Liver (tissue), 3 donors: ENCODE measurements around the gene SYPL1.

Experiments
- CTCF ChIP-seq: fragments of 150-350 bp; IDR thresholded peaks from 2 replicates; pipeline ENCODE4 v1.5.1; 2017; ENCODE audit warnings: improper control_type of control experiment, low read depth, low read length; ENCODE audit not compliant: missing input control
- FOXA1 ChIP-seq: IDR thresholded peaks from 2 replicates; pipeline ENCODE4 v1.6.1; 2016; ENCODE audit warnings: antibody characterized with exemption
- GABPA ChIP-seq, 2 donors: IDR thresholded peaks in 1 of 2; conservative IDR thresholded peaks in 1 of 2; 2 replicates each; pipeline ENCODE4 v1.6.1; 2016; ENCODE audit warnings: antibody characterized with exemption in 2 of 2, mild to moderate bottlenecking in 1 of 2, moderate library complexity in 1 of 2
- MAX ChIP-seq: IDR thresholded peaks from 2 replicates; pipeline ENCODE4 v1.6.1; 2016; ENCODE audit warnings: antibody characterized with exemption
- RAD21 ChIP-seq, 2 donors: IDR thresholded peaks; 2 replicates each; pipeline ENCODE4 v1.6.1; 2016; ENCODE audit warnings: antibody characterized with exemption in 2 of 2, mild to moderate bottlenecking in 2 of 2
- REST ChIP-seq: IDR thresholded peaks from 2 replicates; pipeline ENCODE4 v1.6.1; 2016; ENCODE audit warnings: antibody characterized with exemption, mild to moderate bottlenecking
- SP1 ChIP-seq: IDR thresholded peaks from 2 replicates; pipeline ENCODE4 v1.6.1; 2018; ENCODE audit warnings: antibody characterized with exemption, mild to moderate bottlenecking
- YY1 ChIP-seq: IDR thresholded peaks from 2 replicates; pipeline ENCODE4 v1.6.1; 2016; ENCODE audit warnings: antibody characterized with exemption, mild to moderate bottlenecking
- donor health status: healthy.
- donor health status: healthy.

- no peak for TF ChIP-seq CTCF
- TF ChIP-seq SP1: no peak
- no peak for TF ChIP-seq REST
- TF ChIP-seq RAD21 (IDR thresholded peaks at IDR 0.05): no peak
- no peak for TF ChIP-seq MAX
- no peak for TF ChIP-seq FOXA1
- TF ChIP-seq YY1: no peak
- no peak for TF ChIP-seq GABPA (IDR thresholded peaks at IDR 0.05 in 1 of 2, conservative IDR thresholded peaks at IDR 0.05 in 1 of 2)
These were observed 67.0 kb downstream of the SYPL1 start for GRCh38 chr7:106045139-106045538.
